CD4-positive, alpha-beta T cell treated with Interleukin-17A for 4 hours (primary cell): ENCODE results near the gene UXS1.

Experiments
- DNase-seq: peaks from one replicate; pipeline ENCODE4 v3.0.0-alpha.2; 2020; ENCODE audit warnings: mixed read lengths

Gene UXS1

GRCh38 chr2:106106622-106107508 is 87.2 kb downstream of the UXS1 start:
- peak; percentile 3 for DNase-seq

GRCh38 chr2:106105151-106105922 is 88.8 kb downstream of the UXS1 start:
- DNase-seq = peak; percentile 8

DNA sequence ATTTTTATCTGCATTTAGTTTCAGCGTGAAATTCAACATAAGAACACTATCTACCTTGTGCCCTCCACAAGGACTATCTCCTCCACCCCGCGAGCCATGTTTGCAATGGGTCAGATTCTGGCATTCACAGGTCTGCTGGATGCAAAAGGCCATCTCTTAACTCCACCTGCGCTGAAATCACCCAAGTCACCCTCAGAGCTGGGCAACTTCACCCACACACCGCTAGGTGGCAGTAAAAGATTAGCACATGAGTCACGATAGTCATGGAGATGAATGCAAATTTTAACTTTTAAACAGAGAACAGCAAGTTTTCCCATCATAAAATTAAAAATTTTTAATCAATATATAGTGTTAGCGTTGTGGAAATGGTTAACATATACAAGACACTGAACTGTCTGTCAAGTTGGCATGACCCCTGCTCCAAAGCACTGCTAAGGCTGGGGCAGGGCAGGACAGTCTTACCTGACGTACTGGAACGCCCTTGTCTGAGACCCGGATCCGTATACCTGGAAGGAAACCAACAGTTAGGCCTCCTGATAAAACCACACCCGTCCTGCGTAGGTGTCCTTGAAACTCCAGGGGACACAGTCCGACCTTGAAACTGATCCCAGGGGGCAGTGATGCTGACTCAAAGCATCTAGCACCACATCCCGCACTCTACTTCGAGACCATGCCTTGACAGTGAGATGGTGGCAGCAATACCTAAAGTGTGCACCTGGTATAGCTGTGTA is 89.6 kb downstream of the UXS1 start:
- DNase-seq = peak; percentile 74

GRCh38 chr2:106099691-106100090 is 94.4 kb downstream of the UXS1 start:
- no peak for DNase-seq

DNA sequence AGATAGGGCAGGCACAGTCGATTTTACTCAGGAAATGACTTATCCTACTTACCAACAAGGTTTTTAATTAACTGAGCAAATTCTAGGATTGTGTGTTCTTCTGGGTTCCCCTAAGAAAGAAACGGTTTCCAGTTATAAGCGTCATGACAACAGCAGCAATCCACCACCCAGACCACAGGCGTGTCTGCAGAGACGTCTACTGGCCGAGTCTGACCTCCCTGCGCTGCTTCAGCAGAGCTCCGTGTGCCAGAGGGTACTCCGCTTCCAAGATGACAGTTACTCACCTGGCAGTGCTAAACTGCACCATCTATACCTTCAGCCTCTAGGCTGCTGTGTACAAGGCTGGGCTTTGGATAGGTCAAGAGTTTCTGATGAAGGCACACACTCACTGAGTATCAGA is 95.4 kb downstream of the UXS1 start:
- no peak for DNase-seq

DNA sequence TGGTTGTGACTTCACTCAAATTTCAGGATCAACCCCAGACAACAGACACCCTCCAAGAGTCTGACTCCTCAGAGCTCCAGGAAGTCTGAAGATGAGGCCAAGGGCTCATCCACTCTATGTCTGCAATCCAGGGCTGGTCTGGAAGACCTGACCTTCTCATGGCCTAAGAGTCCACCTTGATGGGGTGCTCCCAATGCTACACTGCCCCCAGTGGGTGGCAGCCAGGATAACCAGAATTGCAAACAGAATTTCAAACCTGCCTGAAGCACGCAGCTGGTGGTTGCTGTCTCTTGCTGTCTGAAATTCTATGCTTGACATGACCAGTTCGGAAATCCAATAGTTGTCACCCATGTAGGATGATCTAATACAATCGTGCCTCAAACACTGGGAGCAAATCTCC is 96.0 kb downstream of the UXS1 start:
- peak; percentile 52 for DNase-seq

- peak; percentile 71 for DNase-seq
Measured at GRCh38 chr2:106097038-106098000, 96.8 kb downstream of the UXS1 start.

DNA sequence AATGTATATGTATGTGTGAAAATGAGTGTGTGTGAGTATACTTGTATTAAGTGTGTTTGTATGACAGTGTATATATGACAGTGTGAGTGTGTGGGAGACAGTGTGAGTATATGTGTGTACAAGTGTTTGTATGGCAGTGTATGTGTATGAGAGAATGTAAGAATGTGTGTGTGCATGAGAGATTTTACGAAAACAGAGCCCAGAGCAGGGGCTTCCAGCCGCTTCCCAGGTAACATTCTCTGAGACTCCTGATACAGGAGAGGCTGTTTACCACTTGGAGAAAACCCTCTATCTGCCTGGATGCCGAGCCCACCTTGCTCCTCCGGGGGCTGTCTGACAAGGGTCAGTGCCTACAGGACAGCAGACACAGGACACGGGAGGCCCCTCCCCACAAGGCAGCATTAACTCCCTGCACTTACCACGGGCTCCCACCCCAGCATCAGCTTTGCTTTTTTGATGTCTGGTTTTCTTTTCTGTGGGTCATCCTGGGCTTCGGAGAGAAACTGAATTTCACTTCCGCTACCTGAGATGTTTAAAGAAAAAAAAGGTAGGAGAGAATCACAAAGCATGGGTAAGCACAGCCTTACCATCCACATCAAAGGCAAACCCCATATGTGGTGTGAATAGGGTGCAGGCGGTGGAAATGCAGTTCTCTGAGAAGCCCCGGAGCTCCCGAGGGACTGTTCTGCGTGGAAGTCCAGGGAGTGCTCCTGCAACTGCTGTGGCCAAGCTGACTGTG is 97.6 kb downstream of the UXS1 start:
- peak; percentile 63 for DNase-seq

- peak; percentile 92 for DNase-seq
Measured at GRCh38 chr2:106095478-106096298, 98.4 kb downstream of the UXS1 start.

- peak; percentile 83 for DNase-seq
Measured at GRCh38 chr2:106094131-106094841, 99.8 kb downstream of the UXS1 start.

- no peak for DNase-seq
Measured at GRCh38 chr2:106090916-106091618, 103.0 kb downstream of the UXS1 start.

DNA sequence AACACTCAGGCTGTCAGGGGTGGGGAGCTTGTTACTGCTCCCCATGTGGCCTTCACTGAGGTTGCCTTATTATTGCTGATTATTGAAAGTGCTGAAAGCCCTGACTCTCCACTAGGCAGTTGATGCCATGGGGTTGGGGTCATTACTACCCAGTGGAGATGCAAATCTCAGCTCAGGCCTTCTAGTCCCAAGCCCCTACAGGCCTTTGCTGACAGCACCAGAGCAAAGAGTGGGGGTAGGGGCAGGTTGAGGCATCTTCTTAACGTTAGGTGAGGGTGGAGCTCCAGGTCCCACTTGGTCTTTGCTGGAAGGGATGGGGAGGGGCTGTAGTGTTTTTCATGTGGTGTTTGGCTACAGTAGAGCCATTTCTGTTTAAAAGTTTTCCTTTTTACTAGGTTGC is 104.5 kb downstream of the UXS1 start:
- DNase-seq = no peak

GRCh38 chr2:106085181-106085940 is 108.7 kb downstream of the UXS1 start:
- peak; percentile 78 for DNase-seq

- DNase-seq = no peak
Measured at GRCh38 chr2:106080959-106081358, 113.1 kb downstream of the UXS1 start.

GRCh38 chr2:106078096-106078495 is 116.0 kb downstream of the UXS1 start:
- DNase-seq = peak; percentile 59

- DNase-seq = peak; percentile 61
Measured at GRCh38 chr2:106076941-106077340, 117.2 kb downstream of the UXS1 start.

DNA sequence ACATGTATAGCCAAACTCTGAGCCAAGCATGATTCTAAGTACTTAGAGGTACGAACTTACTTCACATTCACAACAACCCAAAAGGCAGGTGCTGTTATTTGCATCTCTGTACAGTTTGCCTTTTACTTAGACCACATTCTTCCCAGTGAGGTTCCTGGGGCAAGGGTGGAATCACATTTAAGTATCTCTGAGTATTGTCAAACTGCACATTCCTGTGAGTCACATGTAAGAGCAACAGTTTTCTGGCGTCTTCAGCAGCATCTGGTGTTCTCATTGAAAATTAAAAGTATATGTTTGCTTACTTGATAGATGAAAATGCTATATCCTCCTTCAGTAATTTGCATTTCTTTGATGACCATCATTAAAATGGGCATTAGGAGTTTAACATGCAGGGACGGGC is 119.1 kb downstream of the UXS1 start:
- DNase-seq = no peak
